ENCODE results near the gene USP34.

USP34 gene

DNA sequence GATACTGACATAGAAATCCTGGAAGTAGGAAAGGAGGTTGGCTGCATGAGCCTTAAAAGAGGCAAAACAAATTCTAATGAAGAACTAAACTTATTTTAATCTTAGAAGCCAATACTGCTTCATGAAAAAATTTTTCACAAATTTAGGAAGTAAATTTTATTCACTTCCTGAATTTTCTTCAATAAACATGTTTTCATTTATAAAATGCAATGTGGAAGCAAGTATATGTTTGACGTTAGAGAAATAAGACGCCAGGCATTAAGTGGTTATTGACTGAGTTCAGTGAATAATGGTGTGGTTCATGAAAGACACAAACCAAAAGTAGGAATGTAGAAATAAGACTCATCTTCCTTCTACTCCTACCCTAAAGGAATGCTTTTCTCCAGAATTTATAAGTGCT is 136.4 kb downstream of the USP34 start:
- peaks cover 24 to 40% of the 10 kb centered on the region in 2 donors for H3K36me3 ChIP-seq (ENCODE audit: control insufficient read depth in 2 of 2, insufficient read depth in 2 of 2, low read length in 2 of 2)

DNA sequence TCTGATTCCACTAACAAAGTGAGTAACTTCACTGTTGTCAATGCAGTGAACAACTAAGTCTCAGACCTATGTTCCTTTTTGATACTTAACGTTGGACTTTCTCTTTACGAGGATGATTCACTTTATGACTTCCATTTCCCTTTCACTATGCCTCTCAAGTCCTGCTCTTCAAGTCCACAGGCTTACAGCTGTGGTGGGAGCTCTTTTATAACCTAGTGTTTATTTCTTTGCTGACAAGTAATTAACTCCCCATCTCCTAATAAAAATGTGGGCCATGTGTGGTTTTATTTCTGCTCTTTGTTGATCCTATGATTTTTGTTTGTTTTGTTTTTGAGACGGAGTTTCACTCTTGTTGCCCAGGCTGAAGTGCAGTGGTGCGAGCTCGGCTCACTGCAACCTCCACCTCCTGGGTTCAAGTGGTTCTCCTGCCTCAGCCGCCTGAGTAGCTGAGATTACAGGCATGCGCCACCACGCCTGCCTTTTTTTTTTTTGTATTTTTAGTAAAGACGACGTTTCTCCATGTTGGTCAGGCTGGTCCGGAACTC is 142.1 kb downstream of the USP34 start:
- Histone ChIP-seq H3K4me3 (ENCODE audit: low read length in 2 of 2) (no peak overlapping the region), H3K9me3 (ENCODE audit: control insufficient read depth in 2 of 2, low read length in 2 of 2) (no peaks in the 10 kb centered on the region), H3K27ac (ENCODE audit: low read depth in 2 of 2, low read length in 2 of 2) (peak overlapping the region; percentile 56 to 59), H3K27me3 (ENCODE audit: control insufficient read depth in 2 of 2, insufficient read depth in 2 of 2, low read length in 2 of 2) (no peaks in the 10 kb centered on the region), H3K9ac (ENCODE audit: low read depth in 1 of 2, low read length in 2 of 2) (no peak overlapping the region), H3K36me3 (ENCODE audit: control insufficient read depth in 2 of 2, insufficient read depth in 2 of 2, low read length in 2 of 2) (peaks cover 24 to 28% of the 10 kb centered on the region in 2 donors), H3K4me1 (ENCODE audit: control insufficient read depth in 2 of 2, insufficient read depth in 2 of 2, low read length in 2 of 2) (peaks cover 4 to 5% of the 10 kb centered on the region in 2 donors)

More for the DNA sequence above, 136.4 kb downstream of the USP34 start:
- Histone ChIP-seq H3K4me3 (ENCODE audit: low read length in 2 of 2) (no peak overlapping the region), H3K9ac (ENCODE audit: low read depth in 1 of 2, low read length in 2 of 2) (no peak overlapping the region), H3K27me3 (ENCODE audit: control insufficient read depth in 2 of 2, insufficient read depth in 2 of 2, low read length in 2 of 2) (no peaks in the 10 kb centered on the region), H3K9me3 (ENCODE audit: control insufficient read depth in 2 of 2, low read length in 2 of 2) (no peaks in the 10 kb centered on the region), H3K4me1 (ENCODE audit: control insufficient read depth in 2 of 2, insufficient read depth in 2 of 2, low read length in 2 of 2) (no peaks in the 10 kb centered on the region), H3K27ac (ENCODE audit: low read depth in 2 of 2, low read length in 2 of 2) (no peak overlapping the region)

DNA sequence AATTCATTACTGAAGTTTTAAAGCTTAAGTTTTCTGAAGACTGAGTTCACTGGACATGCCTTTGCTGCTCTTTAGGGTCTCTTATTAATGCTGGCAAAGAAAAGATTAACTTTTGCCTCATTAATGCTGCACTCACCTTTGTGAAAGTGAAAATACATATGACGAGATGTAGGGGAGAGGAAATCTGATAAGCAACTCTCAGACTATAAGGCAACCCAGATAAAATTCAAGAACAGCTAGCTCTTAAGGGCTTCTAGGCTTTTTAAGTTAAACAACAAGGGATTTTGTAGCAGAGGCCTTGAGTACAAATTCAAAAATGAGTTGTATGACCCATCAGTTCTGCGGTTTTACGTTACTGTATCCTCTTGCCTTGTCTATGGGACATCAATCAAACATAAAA is 143.7 kb downstream of the USP34 start:
- no peak overlapping the region for H3K9ac ChIP-seq (ENCODE audit: low read depth in 1 of 2, low read length in 2 of 2)
- no peak overlapping the region for H3K27ac ChIP-seq (ENCODE audit: low read depth in 2 of 2, low read length in 2 of 2)
- H3K4me3 ChIP-seq (ENCODE audit: low read length in 2 of 2): no peak overlapping the region
- no peaks in the 10 kb centered on the region for H3K27me3 ChIP-seq (ENCODE audit: control insufficient read depth in 2 of 2, insufficient read depth in 2 of 2, low read length in 2 of 2)
- H3K9me3 ChIP-seq (ENCODE audit: control insufficient read depth in 2 of 2, low read length in 2 of 2): no peaks in the 10 kb centered on the region
- H3K36me3 ChIP-seq (ENCODE audit: control insufficient read depth in 2 of 2, insufficient read depth in 2 of 2, low read length in 2 of 2): peaks cover 18 to 31% of the 10 kb centered on the region in 2 donors
- peaks cover 4 to 5% of the 10 kb centered on the region in 2 donors for H3K4me1 ChIP-seq (ENCODE audit: control insufficient read depth in 2 of 2, insufficient read depth in 2 of 2, low read length in 2 of 2)

DNA sequence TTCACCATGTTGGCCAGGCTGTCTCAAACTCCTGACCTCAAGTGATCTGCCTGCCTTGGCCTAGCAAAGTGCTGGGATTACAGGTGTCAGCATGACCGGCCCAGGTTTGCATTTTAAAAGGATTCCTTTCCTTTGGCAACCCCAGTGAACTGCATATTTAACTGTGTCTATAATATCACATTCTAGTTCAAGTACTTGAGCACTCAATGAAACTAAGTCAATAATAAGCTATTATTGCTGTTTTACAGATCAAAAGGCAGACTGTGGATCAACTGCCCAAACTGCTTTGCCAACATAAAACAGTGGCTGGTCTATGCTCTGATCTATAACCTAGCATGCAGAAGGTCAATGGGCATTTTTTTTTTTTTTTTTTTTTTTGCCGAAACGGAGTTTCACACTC is 144.5 kb downstream of the USP34 start:
- H3K4me3 ChIP-seq (ENCODE audit: low read length in 2 of 2): no peak overlapping the region
- H3K9ac ChIP-seq (ENCODE audit: low read depth in 1 of 2, low read length in 2 of 2): no peak overlapping the region
- H3K9me3 ChIP-seq (ENCODE audit: control insufficient read depth in 2 of 2, low read length in 2 of 2): no peaks in the 10 kb centered on the region
- peaks cover 4 to 5% of the 10 kb centered on the region in 2 donors for H3K4me1 ChIP-seq (ENCODE audit: control insufficient read depth in 2 of 2, insufficient read depth in 2 of 2, low read length in 2 of 2)
- H3K36me3 ChIP-seq (ENCODE audit: control insufficient read depth in 2 of 2, insufficient read depth in 2 of 2, low read length in 2 of 2): peaks cover 14 to 31% of the 10 kb centered on the region in 2 donors
- H3K27me3 ChIP-seq (ENCODE audit: control insufficient read depth in 2 of 2, insufficient read depth in 2 of 2, low read length in 2 of 2): no peaks in the 10 kb centered on the region
- no peak overlapping the region for H3K27ac ChIP-seq (ENCODE audit: low read depth in 2 of 2, low read length in 2 of 2)

DNA sequence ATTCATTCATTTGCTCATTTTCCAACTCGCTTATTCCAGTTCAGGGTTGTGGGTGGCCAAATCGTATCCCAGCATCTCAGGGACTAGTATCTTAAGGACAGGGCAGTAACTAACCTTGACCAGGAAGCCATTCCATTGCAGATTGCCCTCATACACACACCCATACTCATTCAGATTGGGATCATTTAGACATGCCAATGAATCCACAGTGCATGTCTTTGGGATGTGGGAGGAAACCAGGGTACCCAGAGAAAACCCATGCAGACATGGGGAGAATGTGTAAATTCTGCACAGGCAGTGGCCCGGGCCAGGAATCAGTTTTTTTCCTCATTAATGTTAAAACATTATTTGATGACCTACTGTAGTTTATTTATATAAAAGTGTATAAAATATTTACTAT is 150.7 kb downstream of the USP34 start:
- H3K36me3 ChIP-seq (ENCODE audit: control insufficient read depth in 2 of 2, insufficient read depth in 2 of 2, low read length in 2 of 2): peaks cover 15 to 39% of the 10 kb centered on the region in 2 donors
- no peaks in the 10 kb centered on the region for H3K4me1 ChIP-seq (ENCODE audit: control insufficient read depth in 2 of 2, insufficient read depth in 2 of 2, low read length in 2 of 2)
- H3K4me3 ChIP-seq (ENCODE audit: low read length in 2 of 2): no peak overlapping the region
- H3K9me3 ChIP-seq (ENCODE audit: control insufficient read depth in 2 of 2, low read length in 2 of 2): no peaks in the 10 kb centered on the region
- H3K9ac ChIP-seq (ENCODE audit: low read depth in 1 of 2, low read length in 2 of 2): no peak overlapping the region
- no peaks in the 10 kb centered on the region for H3K27me3 ChIP-seq (ENCODE audit: control insufficient read depth in 2 of 2, insufficient read depth in 2 of 2, low read length in 2 of 2)
- H3K27ac ChIP-seq (ENCODE audit: low read depth in 2 of 2, low read length in 2 of 2): no peak overlapping the region

DNA sequence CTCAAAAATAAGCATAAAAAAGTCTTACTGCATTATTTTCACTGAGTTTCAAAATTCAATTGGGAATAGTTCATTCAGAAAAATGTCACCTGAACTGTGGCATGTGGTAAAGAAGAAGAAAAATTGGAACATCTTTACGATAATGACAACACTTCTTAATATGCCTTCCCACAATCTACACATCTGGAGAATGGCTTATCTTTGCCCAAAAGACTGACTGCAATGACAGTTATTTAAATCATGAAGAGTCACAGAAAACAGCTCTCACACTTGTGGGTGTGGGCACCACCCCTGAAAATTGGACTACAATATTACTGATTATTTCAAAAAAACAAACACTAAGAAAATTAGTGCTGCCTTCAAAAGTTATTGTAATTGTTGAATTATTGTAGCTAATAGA is 152.3 kb downstream of the USP34 start:
- peaks cover 15 to 35% of the 10 kb centered on the region in 2 donors for H3K36me3 ChIP-seq (ENCODE audit: control insufficient read depth in 2 of 2, insufficient read depth in 2 of 2, low read length in 2 of 2)
- H3K4me3 ChIP-seq (ENCODE audit: low read length in 2 of 2): no peak overlapping the region
- H3K27ac ChIP-seq (ENCODE audit: low read depth in 2 of 2, low read length in 2 of 2): no peak overlapping the region

DNA sequence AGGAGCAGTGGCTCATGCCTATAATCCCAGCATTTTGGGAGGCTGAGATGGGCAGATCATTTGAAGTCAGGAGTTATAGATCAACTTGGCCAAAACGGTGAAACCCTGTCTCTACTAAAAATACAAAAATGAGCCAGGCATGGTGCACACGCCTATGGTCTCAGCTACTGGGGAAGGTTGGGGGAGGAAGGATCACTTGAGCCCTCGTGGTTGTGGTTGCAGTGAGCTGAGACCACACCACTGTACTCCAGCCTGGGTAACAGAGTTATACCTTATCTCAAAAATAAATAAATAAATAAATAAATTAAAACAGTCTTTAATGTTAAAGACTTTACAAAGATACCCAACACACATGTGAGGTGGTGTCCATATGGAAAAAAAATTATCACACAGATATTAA is 174.9 kb downstream of the USP34 start:
- Histone ChIP-seq H3K4me3 (ENCODE audit: low read length in 2 of 2) (no peak overlapping the region), H3K9me3 (ENCODE audit: control insufficient read depth in 2 of 2, low read length in 2 of 2) (no peaks in the 10 kb centered on the region), H3K36me3 (ENCODE audit: control insufficient read depth in 2 of 2, insufficient read depth in 2 of 2, low read length in 2 of 2) (peaks cover 32 to 33% of the 10 kb centered on the region in 2 donors)

More for the DNA sequence above, 152.3 kb downstream of the USP34 start:
- Histone ChIP-seq H3K9me3 (ENCODE audit: control insufficient read depth in 2 of 2, low read length in 2 of 2) (no peaks in the 10 kb centered on the region), H3K4me1 (ENCODE audit: control insufficient read depth in 2 of 2, insufficient read depth in 2 of 2, low read length in 2 of 2) (no peaks in the 10 kb centered on the region), H3K9ac (ENCODE audit: low read depth in 1 of 2, low read length in 2 of 2) (no peak overlapping the region), H3K27me3 (ENCODE audit: control insufficient read depth in 2 of 2, insufficient read depth in 2 of 2, low read length in 2 of 2) (no peaks in the 10 kb centered on the region)

DNA sequence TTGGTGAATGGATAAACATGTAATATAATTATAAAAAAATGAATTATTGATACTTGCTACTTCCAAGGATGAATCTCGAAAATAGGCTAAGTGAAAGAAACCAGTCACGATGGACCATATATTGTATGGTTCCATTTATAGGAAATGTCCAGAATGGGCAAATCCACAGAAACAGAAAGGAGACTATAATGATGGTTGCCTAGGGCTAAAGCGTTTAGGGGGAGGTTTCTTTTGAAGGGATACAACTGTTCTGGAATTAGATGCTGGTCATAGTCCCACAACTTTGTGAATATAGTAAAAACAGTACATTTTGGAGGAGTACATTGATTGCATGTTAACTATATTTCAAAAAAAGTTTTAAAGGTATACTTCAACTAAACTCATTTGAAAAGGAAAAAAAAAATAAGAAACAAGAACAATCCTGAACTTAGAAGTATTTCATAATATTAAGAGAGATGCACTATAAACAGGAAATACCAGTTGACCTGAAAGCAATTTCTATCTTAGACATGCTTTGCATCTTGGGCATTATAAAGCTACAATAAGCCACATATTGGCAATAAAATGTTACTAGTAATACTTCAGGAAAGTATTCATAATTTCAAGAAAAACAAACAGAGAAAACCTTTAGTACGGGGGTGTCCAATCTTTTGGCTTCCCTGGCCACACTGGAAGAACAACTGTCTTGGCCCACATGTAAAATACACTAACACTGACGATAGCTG is 178.9 kb downstream of the USP34 start:
- Histone ChIP-seq H3K9me3 (ENCODE audit: control insufficient read depth in 2 of 2, low read length in 2 of 2) (no peaks in the 10 kb centered on the region), H3K4me3 (ENCODE audit: low read length in 2 of 2) (no peak overlapping the region), H3K27ac (ENCODE audit: low read depth in 2 of 2, low read length in 2 of 2) (no peak overlapping the region), H3K27me3 (ENCODE audit: control insufficient read depth in 2 of 2, insufficient read depth in 2 of 2, low read length in 2 of 2) (no peaks in the 10 kb centered on the region), H3K9ac (ENCODE audit: low read depth in 1 of 2, low read length in 2 of 2) (no peak overlapping the region), H3K4me1 (ENCODE audit: control insufficient read depth in 2 of 2, insufficient read depth in 2 of 2, low read length in 2 of 2) (peaks cover 0 to 9% of the 10 kb centered on the region in 2 donors), H3K36me3 (ENCODE audit: control insufficient read depth in 2 of 2, insufficient read depth in 2 of 2, low read length in 2 of 2) (peaks cover 19 to 24% of the 10 kb centered on the region in 2 donors)

More for the DNA sequence above, 174.9 kb downstream of the USP34 start:
- Histone ChIP-seq H3K27ac (ENCODE audit: low read depth in 2 of 2, low read length in 2 of 2) (no peak overlapping the region), H3K9ac (ENCODE audit: low read depth in 1 of 2, low read length in 2 of 2) (no peak overlapping the region), H3K27me3 (ENCODE audit: control insufficient read depth in 2 of 2, insufficient read depth in 2 of 2, low read length in 2 of 2) (no peaks in the 10 kb centered on the region), H3K4me1 (ENCODE audit: control insufficient read depth in 2 of 2, insufficient read depth in 2 of 2, low read length in 2 of 2) (no peaks in the 10 kb centered on the region)

DNA sequence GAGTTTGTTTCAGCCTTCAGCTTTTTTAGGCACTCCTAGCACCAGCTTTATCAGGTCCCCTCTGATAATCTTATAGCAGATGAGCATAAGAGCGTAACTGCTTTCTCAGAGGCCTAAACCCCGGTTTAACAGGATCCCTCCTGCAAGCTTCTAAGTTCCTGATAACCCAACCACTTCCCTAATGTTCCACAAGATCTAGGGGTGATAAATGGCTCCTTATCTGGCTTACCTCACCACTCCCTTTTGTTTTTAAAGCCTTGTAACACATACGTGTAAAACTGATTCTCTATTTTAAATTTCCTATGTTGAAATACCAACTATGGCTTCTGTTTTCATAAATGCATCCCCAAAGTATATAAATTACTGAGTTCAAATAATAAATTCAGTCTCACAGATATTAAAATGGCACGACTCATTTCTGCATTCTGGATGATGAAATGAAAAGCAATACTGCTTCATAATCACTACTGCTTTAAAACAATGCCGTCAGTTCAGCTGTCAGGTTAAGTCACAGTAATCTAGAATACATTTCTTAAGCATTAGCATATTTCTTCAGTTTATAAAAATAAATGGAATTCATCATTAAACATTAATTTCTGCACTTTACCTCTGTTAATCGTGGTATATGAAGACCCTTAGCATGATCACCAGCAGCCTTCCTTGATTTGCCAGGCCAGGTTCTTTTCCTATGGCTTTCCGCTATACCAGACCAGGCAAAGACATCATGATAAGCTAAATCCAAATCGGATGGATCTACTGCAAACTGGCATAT is 182.6 kb downstream of the USP34 start:
- Histone ChIP-seq H3K9ac (ENCODE audit: low read depth in 1 of 2, low read length in 2 of 2) (peak overlapping the region in 1 of 2 donors; percentile 7), H3K9me3 (ENCODE audit: control insufficient read depth in 2 of 2, low read length in 2 of 2) (no peaks in the 10 kb centered on the region), H3K27me3 (ENCODE audit: control insufficient read depth in 2 of 2, insufficient read depth in 2 of 2, low read length in 2 of 2) (no peaks in the 10 kb centered on the region), H3K36me3 (ENCODE audit: control insufficient read depth in 2 of 2, insufficient read depth in 2 of 2, low read length in 2 of 2) (peaks cover 0 to 7% of the 10 kb centered on the region in 2 donors), H3K4me3 (ENCODE audit: low read length in 2 of 2) (peak overlapping the region in 1 of 2 donors; percentile 28), H3K4me1 (ENCODE audit: control insufficient read depth in 2 of 2, insufficient read depth in 2 of 2, low read length in 2 of 2) (peaks cover 0 to 9% of the 10 kb centered on the region in 2 donors), H3K27ac (ENCODE audit: low read depth in 2 of 2, low read length in 2 of 2) (peak overlapping the region; percentile 25 to 56)

DNA sequence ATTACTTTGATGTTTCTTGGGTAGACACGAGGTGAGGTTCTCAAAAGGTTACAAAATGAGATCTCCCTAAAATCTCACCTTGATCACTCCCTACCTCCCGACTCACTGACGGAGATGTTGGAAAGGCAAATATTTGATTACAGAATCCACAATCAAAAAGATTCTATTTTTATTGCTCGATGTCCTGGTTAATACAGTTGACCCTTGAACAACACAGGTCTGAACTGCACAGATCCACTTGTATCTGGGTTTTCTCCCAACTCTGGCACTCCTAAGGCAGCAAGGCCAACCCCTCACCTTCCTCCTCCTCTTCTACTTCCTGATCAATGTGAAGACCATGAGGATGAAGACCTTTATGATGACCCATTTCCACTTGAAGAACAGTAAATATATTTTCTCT is 183.6 kb downstream of the USP34 start:
- Histone ChIP-seq H3K27me3 (ENCODE audit: control insufficient read depth in 2 of 2, insufficient read depth in 2 of 2, low read length in 2 of 2) (no peaks in the 10 kb centered on the region), H3K9ac (ENCODE audit: low read depth in 1 of 2, low read length in 2 of 2) (no peak overlapping the region), H3K27ac (ENCODE audit: low read depth in 2 of 2, low read length in 2 of 2) (peak overlapping the region in 1 of 2 donors; percentile 3), H3K4me1 (ENCODE audit: control insufficient read depth in 2 of 2, insufficient read depth in 2 of 2, low read length in 2 of 2) (peaks cover 0 to 9% of the 10 kb centered on the region in 2 donors), H3K9me3 (ENCODE audit: control insufficient read depth in 2 of 2, low read length in 2 of 2) (no peaks in the 10 kb centered on the region), H3K4me3 (ENCODE audit: low read length in 2 of 2) (no peak overlapping the region), H3K36me3 (ENCODE audit: control insufficient read depth in 2 of 2, insufficient read depth in 2 of 2, low read length in 2 of 2) (peaks cover 0 to 8% of the 10 kb centered on the region in 2 donors)
